HFFc6 (cell line): ENCODE results near the gene LOC101059915.
A peak's percentile ranks its signal among the peaks of the same experiment; 100 is the strongest.
"Not testable (repeated sequence)": the region's sequence is repeated elsewhere in the genome, so short reads cannot be mapped to it uniquely, and the experiment has no call there.

Experiments used
- DNase-seq: peaks from one replicate; pipeline ENCODE4 v3.0.0-alpha.2; 2018
- H3K27ac Mint-ChIP-seq: 2 replicates; pipeline ENCODE4 v1.8.0; 2020; ENCODE audit warnings: mild to moderate bottlenecking, mixed read lengths
- H3K27me3 Mint-ChIP-seq: 2 replicates; pipeline ENCODE4 v1.8.0; 2021; ENCODE audit warnings: mild to moderate bottlenecking, moderate library complexity, mixed read lengths; ENCODE audit not compliant: insufficient read depth
- H3K36me3 Mint-ChIP-seq: 2 replicates; pipeline ENCODE4 v1.8.0; 2021; ENCODE audit warnings: low read depth, mixed read lengths
- H3K4me1 Mint-ChIP-seq: 2 replicates; pipeline ENCODE4 v1.8.0; 2020; ENCODE audit warnings: low read depth, mixed read lengths
- H3K4me3 Mint-ChIP-seq: 2 replicates; pipeline ENCODE4 v1.8.0; 2020; ENCODE audit warnings: mild to moderate bottlenecking, moderate library complexity, mixed read lengths
- H3K9me3 Mint-ChIP-seq: 2 replicates; pipeline ENCODE4 v1.8.0; 2020; ENCODE audit warnings: mild to moderate bottlenecking, mixed read lengths
- TF ChIP-seq, protein P1 (sequence below): fragments of 200-600 bp; sonication (generic); IDR thresholded peaks from 2 replicates; pipeline ENCODE4 v1.5.0; 2021; ENCODE audit warnings: antibody characterized with exemption, mild to moderate bottlenecking

LOC101059915 gene

DNA sequence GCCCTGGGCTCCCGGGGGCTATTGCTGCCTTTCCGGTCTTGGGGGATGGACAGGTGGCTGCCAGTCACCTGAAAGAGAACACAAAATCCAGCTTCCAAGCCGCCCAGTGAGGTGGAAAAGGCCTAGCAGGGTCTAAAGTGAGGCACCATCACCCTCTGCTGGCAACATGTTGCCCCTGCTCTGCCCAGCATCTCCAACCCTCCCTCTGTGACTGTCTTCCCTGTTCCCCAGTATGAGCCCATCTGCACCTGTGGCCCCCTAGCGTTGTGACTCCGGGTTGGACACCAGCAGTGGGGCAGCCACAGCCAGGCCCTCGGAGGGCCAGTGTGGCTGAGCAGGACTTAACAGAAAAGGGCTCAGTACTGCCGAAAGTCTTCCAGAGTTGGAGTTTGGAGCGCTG lies 3.1 kb upstream of the LOC101059915 start:
- not testable (repeated sequence) for H3K4me3 Mint-ChIP-seq

DNA sequence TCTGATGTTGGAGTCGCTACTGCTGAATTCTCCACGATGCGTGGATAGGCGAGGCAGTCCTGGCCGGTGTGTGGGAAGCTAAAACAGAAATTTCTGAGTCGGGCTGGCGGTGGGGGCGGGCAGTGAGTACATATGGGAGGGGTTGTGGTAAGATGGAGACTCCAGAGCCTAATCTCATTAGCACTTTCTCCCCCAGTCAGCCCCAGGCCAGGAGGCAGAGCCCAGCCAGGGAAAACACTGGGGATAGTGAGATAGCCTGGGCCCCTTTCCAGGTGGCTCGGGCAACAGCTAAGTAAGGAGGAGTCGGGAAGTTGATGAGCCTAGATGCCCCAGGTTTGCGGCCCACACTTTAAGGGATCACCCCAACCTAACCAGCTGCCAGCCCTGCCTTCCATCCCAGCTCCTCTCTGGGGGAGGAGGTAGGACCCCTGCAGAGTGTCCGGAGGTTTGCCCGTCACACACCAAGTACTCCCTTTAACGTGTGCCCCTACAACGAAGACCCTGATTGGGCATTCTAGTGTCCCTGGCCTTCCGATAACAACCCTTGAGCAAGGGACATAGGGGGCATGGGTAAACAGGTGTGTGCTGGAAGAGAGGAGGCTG lies 2.4 kb upstream of the LOC101059915 start:
- Mint-ChIP-seq H3K27me3 (peaks cover 9% of the 10 kb centered on the region), H3K36me3 (no peaks in the 10 kb centered on the region), H3K4me3 (no peak overlapping the region), H3K27ac (no peak overlapping the region), H3K9me3 (no peaks in the 10 kb centered on the region), H3K4me1 (no peaks in the 10 kb centered on the region)
- TF ChIP-seq, protein P1, sequence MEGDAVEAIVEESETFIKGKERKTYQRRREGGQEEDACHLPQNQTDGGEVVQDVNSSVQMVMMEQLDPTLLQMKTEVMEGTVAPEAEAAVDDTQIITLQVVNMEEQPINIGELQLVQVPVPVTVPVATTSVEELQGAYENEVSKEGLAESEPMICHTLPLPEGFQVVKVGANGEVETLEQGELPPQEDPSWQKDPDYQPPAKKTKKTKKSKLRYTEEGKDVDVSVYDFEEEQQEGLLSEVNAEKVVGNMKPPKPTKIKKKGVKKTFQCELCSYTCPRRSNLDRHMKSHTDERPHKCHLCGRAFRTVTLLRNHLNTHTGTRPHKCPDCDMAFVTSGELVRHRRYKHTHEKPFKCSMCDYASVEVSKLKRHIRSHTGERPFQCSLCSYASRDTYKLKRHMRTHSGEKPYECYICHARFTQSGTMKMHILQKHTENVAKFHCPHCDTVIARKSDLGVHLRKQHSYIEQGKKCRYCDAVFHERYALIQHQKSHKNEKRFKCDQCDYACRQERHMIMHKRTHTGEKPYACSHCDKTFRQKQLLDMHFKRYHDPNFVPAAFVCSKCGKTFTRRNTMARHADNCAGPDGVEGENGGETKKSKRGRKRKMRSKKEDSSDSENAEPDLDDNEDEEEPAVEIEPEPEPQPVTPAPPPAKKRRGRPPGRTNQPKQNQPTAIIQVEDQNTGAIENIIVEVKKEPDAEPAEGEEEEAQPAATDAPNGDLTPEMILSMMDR, result no peak
- no peak for DNase-seq

More for the DNA sequence above, 3.1 kb upstream of the LOC101059915 start:
- not testable (repeated sequence) for DNase-seq, H3K9me3 Mint-ChIP-seq, H3K27ac Mint-ChIP-seq, H3K36me3 Mint-ChIP-seq, H3K4me1 Mint-ChIP-seq
- peaks cover 14% of the 10 kb centered on the region for H3K27me3 Mint-ChIP-seq
- TF ChIP-seq, protein P1, result peak; percentile 53

DNA sequence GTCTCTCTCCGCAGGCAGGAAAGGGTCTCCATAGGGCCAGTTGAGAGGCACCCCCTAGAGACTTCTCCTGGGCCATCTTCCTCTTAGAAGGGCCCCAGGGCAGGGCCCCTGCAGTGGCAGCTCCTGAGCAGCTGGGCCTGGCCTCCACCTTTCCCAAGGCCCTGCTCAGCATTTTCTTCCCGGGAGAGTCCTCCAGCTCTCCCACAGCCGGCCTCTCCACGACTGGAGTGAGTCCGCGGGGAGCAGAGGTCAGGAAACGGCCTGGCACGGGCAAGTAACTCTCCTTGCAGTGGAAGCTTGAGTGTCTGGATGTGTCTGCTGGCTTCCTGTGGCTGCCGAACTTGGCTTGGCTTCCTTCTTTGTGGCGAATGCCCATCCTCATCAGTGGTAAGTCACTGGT lies 1.6 kb upstream of the LOC101059915 start:
- H3K9me3 Mint-ChIP-seq, result no peaks in the 10 kb centered on the region
- no peaks in the 10 kb centered on the region for H3K4me1 Mint-ChIP-seq

DNA sequence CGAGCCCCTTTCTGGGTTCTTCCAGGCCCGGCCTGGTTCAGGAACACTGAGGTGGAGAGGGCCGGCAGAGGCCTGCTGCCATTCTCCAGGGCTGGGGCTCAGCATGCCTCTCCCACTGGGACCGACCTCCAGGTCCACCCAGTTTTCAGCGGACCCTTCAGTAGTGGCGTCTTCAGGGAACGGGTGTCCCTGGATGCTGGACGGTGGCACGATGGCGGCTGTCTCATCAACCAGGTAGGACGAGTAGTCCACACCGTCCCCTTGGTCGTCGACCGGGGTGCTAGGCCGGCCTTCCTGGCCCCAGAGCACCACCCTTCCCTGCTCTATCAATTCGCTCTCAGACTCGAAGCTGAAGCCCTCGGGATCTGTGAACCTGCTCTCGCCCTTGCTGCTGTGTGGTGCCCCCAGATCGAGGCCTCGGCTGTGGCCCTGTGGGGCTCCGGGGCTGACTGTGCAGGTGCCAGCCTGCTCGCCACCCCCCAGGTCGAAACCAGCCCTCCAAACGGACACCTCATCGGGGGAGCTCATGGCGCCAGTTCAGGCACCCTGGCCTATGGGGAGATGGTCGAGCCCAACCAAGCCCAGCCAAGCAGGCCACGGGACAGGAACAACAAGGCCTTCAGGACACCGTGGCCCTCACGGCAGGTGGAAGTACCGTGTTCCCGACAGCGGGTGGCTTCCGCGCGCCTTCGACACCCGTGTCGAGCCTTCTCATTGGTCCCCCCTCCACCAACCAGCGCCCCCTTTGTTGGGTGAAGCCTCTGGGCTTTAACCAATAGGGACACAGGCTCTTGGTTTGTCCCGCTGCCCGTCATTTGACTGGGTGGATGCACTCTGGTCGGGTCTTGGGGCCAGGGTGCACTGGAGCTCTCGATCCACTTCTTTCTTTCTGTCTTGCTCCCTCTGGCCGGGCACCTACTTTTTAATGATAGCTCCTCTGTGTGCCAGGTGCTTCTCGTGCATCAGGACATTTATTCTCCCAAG lies 814 bp upstream of the LOC101059915 start:
- H3K9me3 Mint-ChIP-seq, result no peaks in the 10 kb centered on the region
- H3K4me3 Mint-ChIP-seq, result no peak overlapping the region
- DNase-seq, result no peak
- no peaks in the 10 kb centered on the region for H3K36me3 Mint-ChIP-seq
- H3K27ac Mint-ChIP-seq, result no peak overlapping the region
- TF ChIP-seq, protein P1, result no peak
- no peaks in the 10 kb centered on the region for H3K4me1 Mint-ChIP-seq
- H3K27me3 Mint-ChIP-seq, result peaks cover 5% of the 10 kb centered on the region

More for the DNA sequence above, 1.6 kb upstream of the LOC101059915 start:
- Mint-ChIP-seq H3K27ac (no peak overlapping the region), H3K36me3 (no peaks in the 10 kb centered on the region), H3K4me3 (no peak overlapping the region), H3K27me3 (peaks cover 9% of the 10 kb centered on the region)
- TF ChIP-seq, protein P1, result no peak
- no peak for DNase-seq

DNA sequence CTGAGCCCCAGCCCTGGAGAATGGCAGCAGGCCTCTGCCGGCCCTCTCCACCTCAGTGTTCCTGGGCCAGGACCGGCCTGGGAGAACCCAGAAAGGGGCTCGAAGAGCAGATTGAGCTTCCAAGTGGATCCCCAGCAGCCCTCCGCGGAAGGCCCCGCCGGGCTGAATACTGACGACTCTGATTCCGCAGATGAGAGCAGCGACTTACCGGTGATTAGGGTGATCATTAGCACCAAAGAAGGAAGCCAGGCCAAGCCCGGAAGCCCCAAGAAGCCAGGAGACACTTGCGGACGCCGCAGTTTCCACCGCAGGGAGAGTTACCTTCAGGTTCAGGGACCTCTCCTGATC lies 876 bp downstream of the LOC101059915 start:
- no peak overlapping the region for H3K4me3 Mint-ChIP-seq
- no peaks in the 10 kb centered on the region for H3K4me1 Mint-ChIP-seq
- no peak overlapping the region for H3K27ac Mint-ChIP-seq
- H3K27me3 Mint-ChIP-seq, result peaks cover 2% of the 10 kb centered on the region
- TF ChIP-seq, protein P1, result no peak
- no peak for DNase-seq
- no peaks in the 10 kb centered on the region for H3K9me3 Mint-ChIP-seq
- H3K36me3 Mint-ChIP-seq, result no peaks in the 10 kb centered on the region
